ENCODE measurements around the gene FAM168B.

GRCh38 chr2:131127981-131128380 is 34.7 kb upstream of the FAM168B start:
- TF ChIP-seq EZH2 (IDR thresholded peaks at IDR 0.05; ENCODE audit: low read length) = no peak
- no peak for TF ChIP-seq CTCF (optimal IDR thresholded peaks at IDR 0.05 in 1 of 3, IDR thresholded peaks at IDR 0.05 in 1 of 3, conservative IDR thresholded peaks at IDR 0.05 in 1 of 3; ENCODE audit: extremely low read depth in 1 of 3, insufficient read depth in 2 of 3, low read length in 3 of 3)

All from keratinocyte (primary cell).